Smooth muscle cell (in vitro differentiated cells): ENCODE data around the gene TENM3. TPM values are rescaled to one million over a fixed set of nuclear protein-coding genes. Genes with fewer than 3 reads are reported as not detected.
A peak's percentile ranks its signal among the peaks of the same experiment; 100 is the strongest.

Experiments
- DNase-seq: peaks from one replicate; lab custom pipeline; 2025; ENCODE audit not compliant: unreplicated experiment; lab: John Stamatoyannopoulos, UW
- H2AFZ ChIP-seq: fragments of 200-600 bp; sonication (generic); 2 replicates; pipeline ENCODE4 v1.6.0; 2016; ENCODE audit warnings: antibody characterized with exemption, low read depth, mild to moderate bottlenecking
- H3F3A ChIP-seq: fragments of 200-600 bp; sonication (generic); 2 replicates; pipeline ENCODE4 v1.6.0; 2017; ENCODE audit warnings: antibody characterized with exemption, low read depth
- H3K27ac ChIP-seq: fragments of 200-600 bp; sonication (generic); 2 replicates; pipeline ENCODE4 v1.5.1; 2016; ENCODE audit warnings: low read depth, mild to moderate bottlenecking
- H3K27me3 ChIP-seq: fragments of 200-600 bp; sonication (generic); 2 replicates; pipeline ENCODE4 v1.6.1; 2016; ENCODE audit warnings: low read depth, mild to moderate bottlenecking
- H3K36me3 ChIP-seq: fragments of 200-600 bp; sonication (generic); 2 replicates; pipeline ENCODE4 v1.5.1; 2016; ENCODE audit warnings: low read depth
- H3K4me1 ChIP-seq: fragments of 200-600 bp; sonication (generic); 2 replicates; pipeline ENCODE4 v1.5.1; 2016; ENCODE audit warnings: low read depth
- H3K4me2 ChIP-seq: fragments of 200-600 bp; sonication (generic); 2 replicates; pipeline ENCODE4 v1.6.0; 2016; ENCODE audit warnings: mild to moderate bottlenecking
- H3K4me3 ChIP-seq: fragments of 200-600 bp; sonication (generic); 2 replicates; pipeline ENCODE4 v1.5.1; 2016; ENCODE audit warnings: mild to moderate bottlenecking
- H3K79me2 ChIP-seq: fragments of 200-600 bp; sonication (generic); 2 replicates; pipeline ENCODE4 v1.6.0; 2016; ENCODE audit warnings: low read depth, mild to moderate bottlenecking
- H3K9ac ChIP-seq: fragments of 200-600 bp; sonication (generic); 2 replicates; pipeline ENCODE4 v1.6.0; 2016; ENCODE audit warnings: low read depth
- H3K9me3 ChIP-seq: fragments of 200-600 bp; sonication (generic); replicated peaks from 2 replicates; pipeline ENCODE4 v1.5.1; 2016; ENCODE audit warnings: low read depth
- H4K20me1 ChIP-seq: fragments of 200-600 bp; sonication (generic); 2 replicates; pipeline ENCODE4 v1.6.0; 2016; ENCODE audit warnings: low read depth
- CTCF ChIP-seq: fragments of 200-600 bp; sonication (generic); IDR thresholded peaks from 2 replicates; pipeline ENCODE4 v1.5.1; 2017; ENCODE audit warnings: borderline replicate concordance, mild to moderate bottlenecking, antibody characterized with exemption; ENCODE audit not compliant: insufficient read depth, poor library complexity, severe bottlenecking
- WGBS: methylation state at CpG from one replicate; pipeline ENCODE4 v1.1.7; 2016; ENCODE audit warnings: low lambda C conversion rate; 5-methylcytosine and 5-hydroxymethylcytosine counted together
- polyA plus RNA-seq: library from polyadenylated mRNA; unstranded; fragments of >200 nt; fragmentation: Nextera tagmentation; extraction: Ambion mirVana; gene quantifications from 2 replicates; pipeline ENCODE4 v1.2.1, GENCODE V29; 2016
- total RNA-seq: library from RNA; depleted of rRNA; stranded (reverse); fragments of >200 nt; gene quantifications from 2 replicates; pipeline ENCODE4 v1.2.3, GENCODE V29; 2014

The TENM3 gene
- total and polyA plus RNA-seq, 2 experiments from 2014 or later = 46.9 to 295 TPM

GRCh38 chr4:182443070-182443469 lies 199.9 kb downstream of the TENM3 start:
- Histone ChIP-seq H3K4me1 (no peaks in the 10 kb centered on the region), H4K20me1 (no peaks in the 10 kb centered on the region), H3K36me3 (no peaks in the 10 kb centered on the region), H3K4me3 (no peak overlapping the region), H3K79me2 (no peaks in the 10 kb centered on the region), H3K27me3 (no peaks in the 10 kb centered on the region), H3K9me3 (no peaks in the 10 kb centered on the region), H3K27ac (no peak overlapping the region), H3F3A (no peaks in the 10 kb centered on the region), H3K4me2 (no peak overlapping the region), H3K9ac (no peak overlapping the region), H2AFZ (no peak overlapping the region)
- no peak for DNase-seq
- no peak for TF ChIP-seq CTCF

GRCh38 chr4:182447767-182448280 lies 204.6 kb downstream of the TENM3 start:
- DNase-seq = no peak
- peak overlapping the region; percentile 44 for H2AFZ ChIP-seq
- no peaks in the 10 kb centered on the region for H3K36me3 ChIP-seq
- H3K9ac ChIP-seq = peak overlapping the region; percentile 67
- peak overlapping the region; percentile 63 for H3K27ac ChIP-seq
- peaks cover 34% of the 10 kb centered on the region for H4K20me1 ChIP-seq
- H3F3A ChIP-seq = no peaks in the 10 kb centered on the region
- peaks cover 37% of the 10 kb centered on the region for H3K79me2 ChIP-seq
- 7% methylated on average over 24 of the region's 25 CpGs for WGBS
- H3K27me3 ChIP-seq = no peaks in the 10 kb centered on the region
- H3K4me3 ChIP-seq = peak overlapping the region; percentile 69
- no peak for TF ChIP-seq CTCF
- H3K4me2 ChIP-seq = peak overlapping the region; percentile 97
- peaks cover 27% of the 10 kb centered on the region for H3K4me1 ChIP-seq
- H3K9me3 ChIP-seq = no peaks in the 10 kb centered on the region

- Histone ChIP-seq H2AFZ (peak overlapping the region; percentile 44), H3K4me3 (peak overlapping the region; percentile 69), H3K9me3 (no peaks in the 10 kb centered on the region), H3K4me2 (peak overlapping the region; percentile 97), H3K36me3 (no peaks in the 10 kb centered on the region), H3F3A (no peaks in the 10 kb centered on the region), H3K27me3 (no peaks in the 10 kb centered on the region), H3K9ac (peak overlapping the region; percentile 67), H3K79me2 (peaks cover 44% of the 10 kb centered on the region), H3K4me1 (peaks cover 34% of the 10 kb centered on the region), H4K20me1 (peaks cover 38% of the 10 kb centered on the region), H3K27ac (peak overlapping the region; percentile 63)
- no peak for TF ChIP-seq CTCF
- DNase-seq = peak; percentile 74
- WGBS = under 1% methylated on average over 73 of the region's 113 CpGs
Measured at GRCh38 chr4:182448281-182449151, 205.3 kb downstream of the TENM3 start.
